GM18498 (cell line): ENCODE measurements around the gene IL1R2.

Experiments used
- ATAC-seq: cut with Tn5 transposase; IDR thresholded peaks from one replicate; pipeline ENCODE4 v1.9.1; 2021; ENCODE audit warnings: mild to moderate bottlenecking, moderate library complexity; ENCODE audit not compliant: unreplicated experiment

The IL1R2 gene

GRCh38 chr2:102076512-102076911 lies 84.8 kb downstream of the IL1R2 start:
- no peak for ATAC-seq
